AG04450 (cell line): ENCODE data around the gene ZNF644. TPM values are rescaled to one million over a fixed set of nuclear protein-coding genes. Genes with fewer than 3 reads are reported as not detected.
"Not testable (repeated sequence)": the region's sequence is repeated elsewhere in the genome, so short reads cannot be mapped to it uniquely, and the experiment has no call there.

ENCODE experiments used
- CTCF ChIA-PET: fragments of 300-600, 350-600 bp; formaldehyde crosslinking; extraction: SDS; loops from one replicate; lab custom pipeline; 2022; ENCODE audit warnings: antibody characterized with exemption, inconsistent platforms; lab: Charles Lee
- POLR2A ChIA-PET: fragments of 350-600 bp; formaldehyde crosslinking; extraction: SDS; loops from one replicate; lab custom pipeline; 2021; ENCODE audit warnings: antibody characterized with exemption, inconsistent platforms; lab: Yijun Ruan, JAX
- DNase-seq: peaks from one replicate; pipeline ENCODE4 v3.0.0-alpha.2; 2011; ENCODE audit warnings: low read depth, low spot score
- H3K27ac ChIP-seq: one replicate; pipeline ENCODE4 v1.5.1; 2012; ENCODE audit warnings: low read depth, low read length, control low read depth
- H3K27me3 ChIP-seq: one replicate; pipeline ENCODE4 v1.6.0; 2012; ENCODE audit warnings: low read length; ENCODE audit not compliant: control insufficient read depth, insufficient read depth
- H3K4me3 ChIP-seq: 2 replicates; pipeline ENCODE4 v1.5.1; 2011; ENCODE audit warnings: mild to moderate bottlenecking, low read depth, low read length, control low read depth
- H3K9me3 ChIP-seq: 2 replicates; pipeline ENCODE4 v1.5.1; 2012; ENCODE audit warnings: low read length; ENCODE audit not compliant: control insufficient read depth, insufficient read depth
- polyA plus RNA-seq: library from polyadenylated mRNA; depleted of rRNA; stranded (reverse); fragments of >200 nt; gene quantifications from 2 replicates; pipeline ENCODE4 v1.2.3, GENCODE V29; 2011
- TF ChIP-seq, protein P1 (sequence below): IDR thresholded peaks from 2 replicates; pipeline ENCODE4 v1.5.1; 2011; ENCODE audit warnings: low read depth, low read length, control low read depth, inconsistent platforms

The ZNF644 gene
- polyA plus RNA-seq, 1 experiment = 27.5 TPM

DNA sequence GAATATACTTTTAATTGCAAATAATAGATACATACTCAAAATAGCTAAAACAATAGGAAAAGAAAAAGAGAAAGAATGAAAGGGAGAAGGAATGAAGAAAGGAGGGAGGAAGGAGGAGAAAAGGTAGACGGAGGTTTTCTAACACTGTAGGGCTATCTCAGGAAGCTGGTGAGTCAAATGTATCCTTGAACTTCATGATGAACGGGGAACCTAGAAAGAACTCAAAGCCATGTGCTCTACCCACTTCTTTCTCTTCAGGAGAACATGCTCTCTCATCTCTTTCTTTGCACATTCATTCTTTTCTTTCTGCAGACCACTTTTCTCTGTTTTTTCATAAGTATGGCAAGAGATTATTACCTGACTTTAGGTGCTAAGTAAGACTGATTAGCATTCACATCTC, 37.3 kb upstream of the ZNF644 start:
- H3K9me3 ChIP-seq = no peaks in the 10 kb centered on the region
- TF ChIP-seq, protein P1, sequence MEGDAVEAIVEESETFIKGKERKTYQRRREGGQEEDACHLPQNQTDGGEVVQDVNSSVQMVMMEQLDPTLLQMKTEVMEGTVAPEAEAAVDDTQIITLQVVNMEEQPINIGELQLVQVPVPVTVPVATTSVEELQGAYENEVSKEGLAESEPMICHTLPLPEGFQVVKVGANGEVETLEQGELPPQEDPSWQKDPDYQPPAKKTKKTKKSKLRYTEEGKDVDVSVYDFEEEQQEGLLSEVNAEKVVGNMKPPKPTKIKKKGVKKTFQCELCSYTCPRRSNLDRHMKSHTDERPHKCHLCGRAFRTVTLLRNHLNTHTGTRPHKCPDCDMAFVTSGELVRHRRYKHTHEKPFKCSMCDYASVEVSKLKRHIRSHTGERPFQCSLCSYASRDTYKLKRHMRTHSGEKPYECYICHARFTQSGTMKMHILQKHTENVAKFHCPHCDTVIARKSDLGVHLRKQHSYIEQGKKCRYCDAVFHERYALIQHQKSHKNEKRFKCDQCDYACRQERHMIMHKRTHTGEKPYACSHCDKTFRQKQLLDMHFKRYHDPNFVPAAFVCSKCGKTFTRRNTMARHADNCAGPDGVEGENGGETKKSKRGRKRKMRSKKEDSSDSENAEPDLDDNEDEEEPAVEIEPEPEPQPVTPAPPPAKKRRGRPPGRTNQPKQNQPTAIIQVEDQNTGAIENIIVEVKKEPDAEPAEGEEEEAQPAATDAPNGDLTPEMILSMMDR = no peak
- H3K4me3 ChIP-seq = no peak overlapping the region
- CTCF ChIA-PET = interaction anchor here (1.7 kb wide), 1 partner anchor 106 kb away, joined by 5 read pairs; no protein-coding TSS in a partner anchor
- POLR2A ChIA-PET = no interaction called here
- no peaks in the 10 kb centered on the region for H3K27me3 ChIP-seq
- no peak for DNase-seq
- H3K27ac ChIP-seq = no peak overlapping the region

DNA sequence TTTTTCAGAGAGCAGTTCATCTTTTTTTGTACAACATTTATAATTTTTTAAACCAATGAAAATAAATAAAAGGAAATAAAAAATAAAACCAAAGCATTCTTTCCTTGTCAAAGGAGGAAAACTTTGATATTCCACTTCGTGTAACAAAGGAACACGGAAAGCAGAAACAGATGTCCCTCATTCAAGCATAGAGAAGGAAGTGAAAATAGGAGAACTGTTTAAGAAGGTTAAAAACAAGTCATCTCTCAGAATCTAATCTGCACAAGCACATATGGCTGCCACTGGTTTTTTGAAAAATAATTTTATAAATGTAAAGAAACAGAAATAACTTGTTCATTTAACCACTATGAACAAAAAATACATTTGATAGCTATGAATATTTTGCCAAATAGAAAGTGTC, 35.9 kb upstream of the ZNF644 start:
- H3K27me3 ChIP-seq = no peaks in the 10 kb centered on the region
- no peak overlapping the region for H3K27ac ChIP-seq
- no peaks in the 10 kb centered on the region for H3K9me3 ChIP-seq
- no peak overlapping the region for H3K4me3 ChIP-seq
- ChIA-PET CTCF (interaction anchor here (1.7 kb wide), 1 partner anchor 108 kb away, joined by 5 read pairs; no protein-coding TSS in a partner anchor), POLR2A (no interaction called here)
- DNase-seq = no peak
- TF ChIP-seq, protein P1 = no peak

DNA sequence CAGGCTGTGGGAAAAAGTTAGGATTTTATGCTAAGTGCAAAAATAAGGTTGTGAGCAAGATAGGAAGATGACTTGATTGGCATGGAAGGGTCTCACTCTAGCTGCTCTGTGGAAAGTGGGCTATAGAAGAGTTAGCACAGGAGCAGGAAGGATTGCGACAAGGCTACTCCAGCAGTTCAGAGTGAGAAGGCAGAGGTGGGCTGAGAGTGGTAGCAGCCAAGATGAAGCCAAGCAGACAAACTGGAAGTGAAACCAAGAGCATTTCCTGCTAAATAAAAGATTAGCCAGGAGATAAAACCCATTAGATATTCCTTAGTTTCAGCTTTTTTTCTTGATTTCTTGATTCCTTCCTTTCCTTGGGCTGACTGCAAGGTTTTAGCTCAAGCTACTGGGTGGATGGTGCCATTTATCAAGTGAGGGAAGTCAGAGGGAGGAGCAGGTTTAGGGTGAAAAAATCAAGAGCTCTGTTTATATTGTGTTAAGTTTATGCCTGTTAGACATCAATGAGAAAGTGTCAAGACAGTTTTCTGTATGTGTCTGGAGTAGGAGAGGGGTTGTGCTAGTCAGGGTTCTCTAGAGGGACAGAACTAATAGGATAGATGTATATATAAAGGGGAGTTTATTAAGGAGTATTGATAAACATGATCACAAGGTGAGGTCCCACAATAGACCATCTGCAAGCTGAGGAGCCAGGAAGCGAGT, 33.1 kb upstream of the ZNF644 start:
- no peak for DNase-seq
- Histone ChIP-seq H3K9me3 (no peaks in the 10 kb centered on the region), H3K27ac (no peak overlapping the region), H3K4me3 (no peak overlapping the region), H3K27me3 (no peaks in the 10 kb centered on the region)
- TF ChIP-seq, protein P1 = no peak
- CTCF ChIA-PET = interaction anchor here (0.6 kb wide), 1 partner anchor 20 kb away, joined by 3 read pairs; no protein-coding TSS in a partner anchor
- POLR2A ChIA-PET = no interaction called here

DNA sequence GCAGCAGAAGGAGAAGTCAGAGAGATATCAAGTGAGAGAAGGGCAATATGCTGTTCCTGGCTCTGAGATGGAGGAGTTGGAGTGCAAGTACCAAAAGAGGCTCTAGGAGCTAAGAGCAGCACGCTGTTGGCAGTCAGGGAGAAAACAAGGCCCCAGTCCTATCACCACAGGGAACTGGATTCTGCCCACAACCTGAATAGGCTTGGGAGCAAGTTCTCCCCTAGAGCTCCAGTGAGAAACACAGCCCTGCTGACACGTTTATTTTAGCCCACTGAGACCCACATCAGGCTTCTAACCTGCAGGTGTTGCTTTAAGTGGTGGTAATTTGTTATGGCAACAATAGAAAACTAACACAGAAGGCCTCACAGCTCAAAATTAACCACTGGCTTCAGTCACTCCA, 31.8 kb upstream of the ZNF644 start:
- TF ChIP-seq, protein P1 = no peak
- CTCF ChIA-PET = no interaction called here
- no peak overlapping the region for H3K27ac ChIP-seq
- peaks cover 2% of the 10 kb centered on the region for H3K27me3 ChIP-seq
- no peaks in the 10 kb centered on the region for H3K9me3 ChIP-seq
- H3K4me3 ChIP-seq = no peak overlapping the region
- DNase-seq = no peak
- POLR2A ChIA-PET = no interaction called here

DNA sequence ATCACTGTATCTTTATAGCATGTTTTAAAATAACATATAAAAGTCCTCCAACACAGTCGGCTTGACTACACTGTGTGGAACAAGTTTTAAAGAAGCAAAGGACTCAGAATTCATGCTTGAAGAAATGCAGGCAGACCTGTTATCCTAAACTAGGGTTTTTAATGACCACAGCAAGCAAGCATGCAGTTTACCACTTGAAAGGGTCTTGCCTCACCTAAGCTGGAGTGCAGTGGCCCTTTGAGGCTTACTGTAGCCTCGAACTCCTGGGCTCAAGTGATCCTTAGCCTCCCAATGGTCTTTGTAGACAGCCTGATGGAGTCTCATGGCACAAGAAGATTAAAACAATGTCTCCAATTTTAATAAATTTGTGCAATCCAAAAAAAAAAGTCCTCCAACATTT, 27.7 kb upstream of the ZNF644 start:
- H3K4me3 ChIP-seq, H3K27me3 ChIP-seq, H3K27ac ChIP-seq, POLR2A ChIA-PET, H3K9me3 ChIP-seq, DNase-seq: not testable (repeated sequence)
- CTCF ChIA-PET = interaction anchor here (0.7 kb wide), 1 partner anchor 21 kb away, joined by 3 read pairs; no protein-coding TSS in a partner anchor
